SU-DHL-6 (cell line): ENCODE data around the gene PRCC.

Source experiments
- EZH2phosphoT487 ChIP-seq: fragments of 200-600 bp; sonication (generic), shearing (Covaris generic); conservative IDR thresholded peaks from 2 replicates; pipeline ENCODE4 v1.6.1; 2018; ENCODE audit warnings: mild to moderate bottlenecking, antibody characterized with exemption, low read length, moderate library complexity, mixed read lengths
- TF ChIP-seq, protein P1 (sequence below): fragments of 200-600 bp; sonication (generic); IDR thresholded peaks from one replicate; pipeline ENCODE4 v1.5.1; 2017; ENCODE audit warnings: antibody characterized with exemption, mild to moderate bottlenecking, low read length, moderate library complexity; ENCODE audit not compliant: insufficient read depth, poor library complexity, severe bottlenecking

DNA sequence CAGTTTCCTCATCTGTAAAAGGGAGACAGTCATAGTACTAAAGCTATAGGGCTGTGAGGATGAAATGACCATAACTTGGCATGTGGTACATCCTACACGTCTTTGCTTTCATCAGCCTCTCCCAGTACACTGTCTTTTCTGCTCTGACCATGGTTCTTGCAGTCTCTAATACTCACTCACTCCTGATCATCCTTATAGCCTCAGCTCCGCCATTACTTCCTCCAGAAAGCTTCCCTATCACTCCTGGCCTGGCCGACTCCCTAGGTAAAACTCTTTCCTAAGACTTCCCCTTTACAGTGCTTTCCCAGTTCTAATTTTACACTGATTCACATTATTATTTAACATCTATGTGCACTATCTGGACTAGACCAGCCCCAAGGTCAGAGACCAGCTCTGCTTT is 21.5 kb upstream of the PRCC start:
- no peak for TF ChIP-seq EZH2phosphoT487
- TF ChIP-seq, protein P1, sequence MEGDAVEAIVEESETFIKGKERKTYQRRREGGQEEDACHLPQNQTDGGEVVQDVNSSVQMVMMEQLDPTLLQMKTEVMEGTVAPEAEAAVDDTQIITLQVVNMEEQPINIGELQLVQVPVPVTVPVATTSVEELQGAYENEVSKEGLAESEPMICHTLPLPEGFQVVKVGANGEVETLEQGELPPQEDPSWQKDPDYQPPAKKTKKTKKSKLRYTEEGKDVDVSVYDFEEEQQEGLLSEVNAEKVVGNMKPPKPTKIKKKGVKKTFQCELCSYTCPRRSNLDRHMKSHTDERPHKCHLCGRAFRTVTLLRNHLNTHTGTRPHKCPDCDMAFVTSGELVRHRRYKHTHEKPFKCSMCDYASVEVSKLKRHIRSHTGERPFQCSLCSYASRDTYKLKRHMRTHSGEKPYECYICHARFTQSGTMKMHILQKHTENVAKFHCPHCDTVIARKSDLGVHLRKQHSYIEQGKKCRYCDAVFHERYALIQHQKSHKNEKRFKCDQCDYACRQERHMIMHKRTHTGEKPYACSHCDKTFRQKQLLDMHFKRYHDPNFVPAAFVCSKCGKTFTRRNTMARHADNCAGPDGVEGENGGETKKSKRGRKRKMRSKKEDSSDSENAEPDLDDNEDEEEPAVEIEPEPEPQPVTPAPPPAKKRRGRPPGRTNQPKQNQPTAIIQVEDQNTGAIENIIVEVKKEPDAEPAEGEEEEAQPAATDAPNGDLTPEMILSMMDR: no peak
